ENCODE data around the gene DLX1. TPM values are rescaled to one million over a fixed set of nuclear protein-coding genes. Genes with fewer than 3 reads are reported as not detected.

Gene DLX1
- total and polyA plus RNA-seq, 2 of the 8 experiments (the other 6 are each of a cell fraction or from before 2014, with no cell fraction given): 0.11 TPM; not detected in 1

DNA sequence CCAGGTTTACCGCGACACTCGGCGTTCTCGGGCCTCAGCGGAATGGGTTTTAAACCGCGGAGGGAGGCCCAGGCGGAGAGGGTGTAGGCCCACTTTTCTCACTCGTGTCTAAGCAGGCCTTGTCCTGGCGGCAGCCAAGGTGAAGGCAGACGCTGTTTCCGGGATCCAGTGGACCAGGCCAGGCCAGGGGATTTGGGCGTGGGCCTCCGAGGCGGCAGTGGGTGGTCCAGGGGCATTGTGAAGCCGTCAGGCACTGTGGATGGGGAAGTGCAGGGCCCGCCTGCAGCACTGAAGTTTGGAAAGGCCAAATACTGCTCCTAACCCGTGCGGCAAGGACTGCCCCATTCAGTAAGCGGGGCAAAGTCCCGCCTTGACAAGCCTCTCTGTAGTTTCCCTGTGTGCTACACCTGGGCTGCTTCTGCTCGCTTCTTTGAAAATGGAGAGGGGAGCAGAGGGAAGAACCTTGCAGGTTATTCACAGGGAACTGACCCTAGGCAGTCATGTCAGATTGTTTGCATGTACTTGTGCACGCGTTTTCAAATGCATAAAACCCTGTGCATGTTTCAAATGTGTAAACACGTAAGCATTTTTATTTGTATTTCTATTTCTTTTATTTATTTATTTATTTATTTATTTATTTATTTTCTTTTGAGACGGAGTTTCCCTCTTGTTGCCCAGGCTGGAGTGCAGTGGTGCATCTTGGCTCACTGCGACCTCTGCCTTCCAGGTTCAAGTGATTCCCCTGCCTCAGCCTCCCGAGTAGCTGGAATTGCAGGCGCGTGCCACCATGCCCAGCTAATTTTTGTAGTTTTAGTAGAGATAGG, 24.9 kb downstream of the DLX1 start (continued):
- TF ChIP-seq CBX5 (IDR thresholded peaks at IDR 0.05; ENCODE audit: low read depth, low read length): no peak
- TF ChIP-seq MAFK (IDR thresholded peaks at IDR 0.05; ENCODE audit: low read depth, low read length): no peak
- no peak for TF ChIP-seq SAP30 (IDR thresholded peaks at IDR 0.05; ENCODE audit: insufficient read depth, insufficient replicate concordance, low read length)

Measured in H1 (cell line).